GM12878 (cell line): Measurements from ENCODE around the gene EHD4. TPM values are rescaled to one million over a fixed set of nuclear protein-coding genes. Genes with fewer than 3 reads are reported as not detected.

Source experiments
- ATAC-seq: fragments of 200-7000 bp; cut with Tn5 transposase; 3 replicates; pipeline ENCODE4 v1.9.1; 2020; ENCODE audit warnings: mild to moderate bottlenecking, moderate library complexity
- BruUV-seq: library from RNA; stranded (reverse); fragments of 400-500 nt; replicated peaks from 2 replicates; lab custom pipeline; 2021; lab: Mats Ljungman, UMichigan
- CTCF ChIA-PET: fragments of 300-600 bp; sonication (Branson Sonifier 250); formaldehyde crosslinking; extraction: SDS; loops from one replicate; lab custom pipeline; 2021; ENCODE audit warnings: inconsistent platforms; lab: Yijun Ruan, JAX
- POLR2A ChIA-PET: fragments of 350-600 bp; formaldehyde crosslinking; extraction: SDS; loops from one replicate; lab custom pipeline; 2021; ENCODE audit warnings: inconsistent platforms; lab: Charles Lee
- RAD21 ChIA-PET: fragments of 300-600 bp; sonication (Branson Sonifier 250); formaldehyde crosslinking; loops from one replicate; lab custom pipeline; 2023; ENCODE audit warnings: antibody characterized with exemption; ENCODE audit not compliant: unreplicated experiment; lab: Charles Lee
- SMC1A ChIA-PET: fragments of 300-600 bp; sonication (Branson Sonifier 250); formaldehyde crosslinking; loops from one replicate; lab custom pipeline; 2023; ENCODE audit not compliant: unreplicated experiment, uncharacterized antibody; lab: Charles Lee
- DNase-seq: peaks from one replicate; pipeline ENCODE4 v3.0.0-alpha.2; 2011; ENCODE audit warnings: low read depth, low spot score
- FAIRE-seq: peaks from 3 replicates; lab custom pipeline; 2011; peaks lifted over from hg19 to GRCh38; lab: Jason Lieb, UNC
- H2AFZ ChIP-seq: 2 replicates; pipeline ENCODE4 v1.6.0; 2011; ENCODE audit warnings: low read depth, low read length, control low read depth; ENCODE audit not compliant: control insufficient read depth
- H3K27ac ChIP-seq: 2 replicates; pipeline ENCODE4 v1.5.1; 2011; ENCODE audit warnings: control low read depth; ENCODE audit not compliant: control insufficient read depth, insufficient read depth
- H3K27me3 ChIP-seq, 2 experiments: replicated peaks in 1 of 2; 2 replicates each; pipeline versions ENCODE4 v1.6.0 to v1.6.1; 2011; ENCODE audit warnings: low read length in 1 of 2; ENCODE audit not compliant: control insufficient read depth in 2 of 2, insufficient read depth in 2 of 2
- H3K36me3 ChIP-seq, 2 experiments: 2 replicates each; pipeline ENCODE4 v1.5.1; 2011; ENCODE audit warnings: low read length in 1 of 2; ENCODE audit not compliant: control insufficient read depth in 2 of 2, insufficient read depth in 2 of 2
- H3K4me1 ChIP-seq: 2 replicates; pipeline ENCODE4 v1.6.1; 2011; ENCODE audit warnings: mild to moderate bottlenecking, low read length, moderate library complexity, mixed read lengths; ENCODE audit not compliant: control insufficient read depth, insufficient read depth
- H3K4me2 ChIP-seq: 2 replicates; pipeline ENCODE4 v1.6.0; 2011; ENCODE audit warnings: control low read depth; ENCODE audit not compliant: control insufficient read depth, insufficient read depth
- H3K4me3 ChIP-seq: fragments of 200-600 bp; sonication (generic); 2 replicates; pipeline ENCODE4 v1.5.1; 2016
- H3K79me2 ChIP-seq: 2 replicates; pipeline ENCODE4 v1.6.0; 2011; ENCODE audit warnings: low read length; ENCODE audit not compliant: control insufficient read depth, insufficient read depth
- H3K9ac ChIP-seq: 2 replicates; pipeline ENCODE4 v1.8.0; 2011; ENCODE audit warnings: low read length, control low read depth, mixed read lengths; ENCODE audit not compliant: control insufficient read depth, insufficient read depth
- H3K9me3 ChIP-seq: replicated peaks from 3 replicates; pipeline ENCODE4 v1.5.1; 2011; ENCODE audit warnings: mild to moderate bottlenecking, low read length; ENCODE audit not compliant: control insufficient read depth, insufficient read depth
- H4K20me1 ChIP-seq: 2 replicates; pipeline ENCODE4 v1.6.0; 2011; ENCODE audit not compliant: control insufficient read depth, insufficient read depth
- E2F4 ChIP-seq: IDR thresholded peaks from 2 replicates; pipeline ENCODE4 v1.6.1; 2012; ENCODE audit warnings: low read depth, low read length, improper control_type of control experiment
- EED ChIP-seq: sonication (generic); IDR thresholded peaks from 2 replicates; pipeline ENCODE4 v1.6.1; 2016; ENCODE audit warnings: antibody characterized with exemption, low read depth
- EGR1 ChIP-seq, 2 experiments: IDR thresholded peaks; 1 replicate in 1 of 2; 2 replicates in 1 of 2; pipeline ENCODE4 v1.6.1; 2011 to 2012; ENCODE audit warnings: low read depth in 2 of 2, low read length in 2 of 2, borderline replicate concordance in 1 of 2, mild to moderate bottlenecking in 1 of 2, moderate library complexity in 1 of 2
- JUNB ChIP-seq: IDR thresholded peaks from 2 replicates; pipeline ENCODE4 v1.6.1; 2016; ENCODE audit warnings: antibody characterized with exemption, mild to moderate bottlenecking
- NBN ChIP-seq: fragments of 450-650 bp; IDR thresholded peaks from 2 replicates; pipeline ENCODE4 v1.6.1; 2016
- NFYA ChIP-seq: IDR thresholded peaks from 2 replicates; pipeline ENCODE4 v1.6.1; 2011; ENCODE audit warnings: low read depth, mild to moderate bottlenecking, low read length, improper control_type of control experiment, borderline replicate concordance
- NR2C2 ChIP-seq: IDR thresholded peaks from 2 replicates; pipeline ENCODE4 v1.6.1; 2011; ENCODE audit warnings: borderline replicate concordance, low read depth; ENCODE audit not compliant: control insufficient read depth, insufficient read length
- POLR2AphosphoS2 ChIP-seq: IDR thresholded peaks from 2 replicates; pipeline ENCODE4 v1.6.1; 2011; ENCODE audit warnings: low read depth, mild to moderate bottlenecking, low read length, improper control_type of control experiment, moderate library complexity
- POLR2AphosphoS5 ChIP-seq: IDR thresholded peaks from 2 replicates; pipeline ENCODE4 v1.6.1; 2011; ENCODE audit warnings: mild to moderate bottlenecking, low read length, inconsistent platforms
- REST ChIP-seq: IDR thresholded peaks from 2 replicates; pipeline ENCODE4 v1.6.1; 2012; ENCODE audit warnings: mild to moderate bottlenecking, low read depth, low read length
- SIX5 ChIP-seq: IDR thresholded peaks from 2 replicates; pipeline ENCODE4 v1.6.1; 2011; ENCODE audit warnings: mild to moderate bottlenecking, low read depth, low read length, moderate library complexity; ENCODE audit not compliant: severe bottlenecking
- SKIL ChIP-seq: fragments of 450-650 bp; IDR thresholded peaks from 2 replicates; pipeline ENCODE4 v1.6.1; 2017; ENCODE audit warnings: mild to moderate bottlenecking, low read depth, inconsistent platforms; ENCODE audit not compliant: poor library complexity, severe bottlenecking
- SUZ12 ChIP-seq: fragments of 200-600 bp; sonication (generic); IDR thresholded peaks from one replicate; pipeline ENCODE4 v1.6.1; 2018; ENCODE audit warnings: antibody characterized with exemption, mild to moderate bottlenecking; ENCODE audit not compliant: unreplicated experiment
- TCF12 ChIP-seq: IDR thresholded peaks from 2 replicates; pipeline ENCODE4 v1.6.1; 2011; ENCODE audit warnings: low read depth, mild to moderate bottlenecking, low read length
- WGBS: methylation state at CpG from one replicate; pipeline ENCODE4 v1.1.6; 2016; ENCODE audit warnings: low lambda C conversion rate; ENCODE audit not compliant: insufficient replicate concordance, insufficient coverage; ENCODE audit errors: missing lambda C conversion rate; 5-methylcytosine and 5-hydroxymethylcytosine counted together
- in situ Hi-C: fragments of 300-500 bp; cut with MboI; formaldehyde crosslinking; loops from 9 replicates; pipeline ENCODE4 v1.14.3; 2018; ENCODE audit warnings: mixed read lengths
- intact Hi-C: fragments of 100-400 bp; cut with micrococcal nuclease; formaldehyde crosslinking; loops from one replicate; pipeline ENCODE4 v1.14.2; 2022; ENCODE audit not compliant: unreplicated experiment
- polyA plus RNA-seq, 11 experiments: library from polyadenylated mRNA; depleted of rRNA in 4 of 11; unstranded in 6 of 11; stranded (reverse) in 5 of 11; fragments of >200 nt; fragmentation: Nextera tagmentation in 4 of 11; fragmentation: Illumina TruSeq in 1 of 11; extraction: Ambion mirVana in 4 of 11; extraction: Trizol in 1 of 11; gene quantifications; 1 replicate in 1 of 11; 2 replicates in 10 of 11; pipeline versions ENCODE4 v1.2.1 to v1.2.3, GENCODE V29; 2011 to 2016; ENCODE audit warnings: inconsistent platforms in 2 of 11, missing spikeins in 2 of 11, low read depth in 1 of 11
- total RNA-seq, 4 experiments: library from RNA; depleted of rRNA in 3 of 4; stranded (reverse); fragments of >200 nt in 3 of 4; fragmentation: Illumina TruSeq in 1 of 4; extraction: Trizol in 1 of 4; gene quantifications; 2 replicates each; pipeline versions ENCODE4 v1.2.1 to v1.2.3, GENCODE V29; 2013 to 2021

The EHD4 gene
- total and polyA plus RNA-seq, 10 of the 15 experiments (the other 5 are each of a cell fraction or from before 2014, with no cell fraction given), result 4.2 to 62.9 (median 44.7) TPM

- Histone ChIP-seq H3K9me3 (no peaks in the 10 kb centered on the region), H3K4me3 (peak overlapping the region; percentile 93), H2AFZ (peak overlapping the region; percentile 32; the same call in 1 of the 2 replicates), H3K4me2 (peak overlapping the region; percentile 91), H3K36me3 (peaks cover 0 to 3% of the 10 kb centered on the region in 2 experiments; a peak in 1 of 4 replicates), H3K79me2 (peaks cover 62% of the 10 kb centered on the region), H3K9ac (peak overlapping the region; percentile 98), H3K27ac (peak overlapping the region; percentile 100), H3K4me1 (peaks cover 36% of the 10 kb centered on the region), H4K20me1 (no peaks in the 10 kb centered on the region), H3K27me3 (no peaks in the 10 kb centered on the region)
- ATAC-seq (peak; percentile 62), FAIRE-seq (peak; percentile 47), DNase-seq (peak; percentile 89)
- SMC1A ChIA-PET, result interaction anchor here (0.8 to 9.7 kb wide), 8 partner anchors 10 to 197 kb away, joined by 3 to 179 read pairs (median 12); partner anchors contain the start of gene MAPKBP1
- WGBS, result 1% methylated on average over 16 of the region's 16 CpGs
- TSS peak; percentile 51 for BruUV-seq
- RAD21 ChIA-PET, result interaction anchor here (1.0 to 9.0 kb wide), 7 partner anchors 12 to 197 kb away, joined by 3 to 97 read pairs (median 5); partner anchors contain the start of gene MAPKBP1
- POLR2A ChIA-PET, result interaction anchor here (0.6 to 7.2 kb wide), 7 partner anchors 16 to 61 kb away, joined by 3 to 67 read pairs (median 4); no protein-coding TSS in a partner anchor
- CTCF ChIA-PET, result interaction anchor here (0.5 to 3.9 kb wide), 5 partner anchors 26 to 197 kb away, joined by 3 to 27 read pairs (median 10); partner anchors contain the start of gene MAPKBP1
- intact Hi-C loops, result loop anchor here (1.0 to 5.0 kb wide), 5 partner anchors 36 to 639 kb away; partner anchors contain the start of genes JMJD7, MAPKBP1, NUSAP1 and OIP5
- in situ Hi-C loops, result no loop called here
- TF ChIP-seq SUZ12, result no peak
- no peak for TF ChIP-seq NFYA
- TF ChIP-seq SIX5, result no peak
- TF ChIP-seq NBN, result peak; percentile 71; the same call in 1 of the 2 replicates
- TF ChIP-seq E2F4, result no peak
- TF ChIP-seq POLR2AphosphoS2, result peak; percentile 64
- no peak for TF ChIP-seq EGR1 (IDR thresholded peaks at IDR 0.05; ENCODE audit: borderline replicate concordance in 1 of 2, low read depth in 2 of 2, low read length in 2 of 2)
- peak; percentile 33 for TF ChIP-seq SKIL
- peak; percentile 54 for TF ChIP-seq JUNB
- TF ChIP-seq NR2C2, result no peak
- peak; percentile 69 for TF ChIP-seq EED
- no peak for TF ChIP-seq REST
- no peak for TF ChIP-seq TCF12
- peak; percentile 96 for TF ChIP-seq POLR2AphosphoS5
Observed at GRCh38 chr15:41971089-41971894, 1.1 kb downstream of the EHD4 start.
